Mesothelial cell of epicardium (in vitro differentiated cells): Measurements from ENCODE around the gene C13orf42. TPM values are rescaled to one million over a fixed set of nuclear protein-coding genes. Genes with fewer than 3 reads are reported as not detected.
A peak's percentile ranks its signal among the peaks of the same experiment; 100 is the strongest.

Experiments
- DNase-seq, 2 experiments: peaks; one replicate each; pipeline ENCODE4 v3.0.0; 2021; ENCODE audit warnings: low spot score in 2 of 2; ENCODE audit not compliant: unreplicated experiment in 2 of 2
- H3K27ac Mint-ChIP-seq: 2 replicates; pipeline ENCODE4 v1.8.0; 2021; ENCODE audit warnings: mixed read lengths
- H3K27me3 Mint-ChIP-seq: 2 replicates; pipeline ENCODE4 v1.8.0; 2021; ENCODE audit warnings: low read depth, mixed read lengths
- H3K36me3 Mint-ChIP-seq: 2 replicates; pipeline ENCODE4 v1.8.0; 2021; ENCODE audit warnings: mixed read lengths
- H3K4me1 Mint-ChIP-seq: 2 replicates; pipeline ENCODE4 v1.8.0; 2021; ENCODE audit warnings: mixed read lengths
- H3K4me3 Mint-ChIP-seq: 2 replicates; pipeline ENCODE4 v1.8.0; 2021; ENCODE audit warnings: mild to moderate bottlenecking, moderate library complexity, mixed read lengths
- H3K9me3 Mint-ChIP-seq: 2 replicates; pipeline ENCODE4 v1.8.0; 2021; ENCODE audit warnings: mixed read lengths
- CTCF ChIP-seq: fragments of 200-600 bp; sonication (generic); IDR thresholded peaks from one replicate; pipeline ENCODE4 v1.5.0; 2021; ENCODE audit warnings: antibody characterized with exemption; ENCODE audit not compliant: unreplicated experiment
- total RNA-seq: library from RNA; stranded (reverse); gene quantifications from 3 replicates; pipeline ENCODE4 v1.2.1, GENCODE V29; 2021

The C13orf42 gene
- total RNA-seq, 1 donor from 2014 or later: not detected

GRCh38 chr13:51047434-51048165, 63.5 kb downstream of the C13orf42 start:
- no peaks in the 10 kb centered on the region for H3K9me3 Mint-ChIP-seq
- no peak for TF ChIP-seq CTCF
- no peaks in the 10 kb centered on the region for H3K4me1 Mint-ChIP-seq
- no peaks in the 10 kb centered on the region for H3K36me3 Mint-ChIP-seq
- DNase-seq: no peak
- H3K27ac Mint-ChIP-seq: no peak overlapping the region
- H3K27me3 Mint-ChIP-seq: no peaks in the 10 kb centered on the region
- H3K4me3 Mint-ChIP-seq: no peak overlapping the region

GRCh38 chr13:51045451-51045850, 65.6 kb downstream of the C13orf42 start:
- Mint-ChIP-seq H3K27me3 (no peaks in the 10 kb centered on the region), H3K4me1 (no peaks in the 10 kb centered on the region), H3K9me3 (no peaks in the 10 kb centered on the region), H3K36me3 (no peaks in the 10 kb centered on the region), H3K4me3 (no peak overlapping the region), H3K27ac (no peak overlapping the region)
- no peak for TF ChIP-seq CTCF
- peak in 1 of 2 experiments; percentile 29 for DNase-seq

- no peak for TF ChIP-seq CTCF
- Mint-ChIP-seq H3K9me3 (no peaks in the 10 kb centered on the region), H3K36me3 (no peaks in the 10 kb centered on the region), H3K4me1 (no peaks in the 10 kb centered on the region), H3K27me3 (peaks cover 4% of the 10 kb centered on the region), H3K27ac (no peak overlapping the region), H3K4me3 (no peak overlapping the region)
- peak in 1 of 2 experiments; percentile 11 for DNase-seq
Observed at GRCh38 chr13:51044023-51044665, 66.9 kb downstream of the C13orf42 start.

- no peak for TF ChIP-seq CTCF
- H3K9me3 Mint-ChIP-seq: no peaks in the 10 kb centered on the region
- no peak for DNase-seq
- H3K27me3 Mint-ChIP-seq: peaks cover 4% of the 10 kb centered on the region
- no peak overlapping the region for H3K4me3 Mint-ChIP-seq
- no peaks in the 10 kb centered on the region for H3K4me1 Mint-ChIP-seq
- H3K27ac Mint-ChIP-seq: no peak overlapping the region
- no peaks in the 10 kb centered on the region for H3K36me3 Mint-ChIP-seq
Observed at GRCh38 chr13:51043310-51043709, 67.8 kb downstream of the C13orf42 start.

GRCh38 chr13:51041710-51042109, 69.4 kb downstream of the C13orf42 start:
- Mint-ChIP-seq H3K27me3 (peaks cover 4% of the 10 kb centered on the region), H3K27ac (no peak overlapping the region), H3K9me3 (no peaks in the 10 kb centered on the region), H3K4me3 (no peak overlapping the region), H3K36me3 (no peaks in the 10 kb centered on the region), H3K4me1 (no peaks in the 10 kb centered on the region)
- DNase-seq: no peak
- no peak for TF ChIP-seq CTCF
